Prostate gland (tissue), 1 donor: ENCODE measurements around the gene TMEM220.

Experiments used
- POLR2A ChIP-seq: fragments of 450-650 bp; IDR thresholded peaks from one replicate; pipeline ENCODE4 v1.6.1; 2016; ENCODE audit warnings: antibody characterized with exemption, mild to moderate bottlenecking
- POLR2AphosphoS5 ChIP-seq: sonication (generic); formaldehyde crosslinking; IDR thresholded peaks from one replicate; pipeline ENCODE4 v1.6.1; 2017; ENCODE audit warnings: antibody characterized with exemption

DNA sequence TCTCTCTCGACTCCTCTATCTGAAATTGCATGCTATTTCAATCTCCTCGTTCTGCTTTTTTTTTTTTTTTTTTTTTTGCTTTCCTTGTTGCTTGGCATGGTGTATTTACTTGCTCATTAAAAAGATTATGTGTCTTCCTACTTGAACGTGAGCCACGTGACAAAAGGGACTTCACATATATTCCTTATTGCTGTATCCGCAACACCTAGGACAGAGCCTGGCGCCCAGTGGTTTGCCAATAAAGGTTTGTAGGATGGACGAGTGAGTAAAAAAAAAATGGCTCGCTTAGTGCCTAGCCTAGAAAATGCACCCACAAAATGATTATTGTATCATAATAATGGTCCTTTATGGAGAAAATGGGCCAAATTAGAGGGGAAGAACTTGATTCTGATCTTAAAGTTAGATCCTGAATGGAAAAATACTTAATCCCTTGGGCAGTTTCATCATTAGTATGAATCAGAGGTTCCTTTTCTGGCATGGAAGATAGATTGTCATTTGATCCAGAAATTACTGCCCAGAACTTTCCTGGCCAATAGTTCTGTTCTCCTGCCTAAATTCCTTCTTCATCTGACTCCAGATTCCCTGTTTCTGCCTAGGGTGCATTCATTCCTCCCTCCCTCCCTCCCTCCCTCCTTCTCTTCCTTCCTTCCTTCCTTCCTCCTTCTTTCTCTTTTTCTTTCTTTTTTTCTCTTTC lies 13.6 kb upstream of the TMEM220 start:
- TF ChIP-seq POLR2AphosphoS5 = peak; percentile 23
- no peak for TF ChIP-seq POLR2A
